ENCODE results near the gene LMF1. TPM values are rescaled to one million over a fixed set of nuclear protein-coding genes. Genes with fewer than 3 reads are reported as not detected.
"Not testable (repeated sequence)": the region's sequence is repeated elsewhere in the genome, so short reads cannot be mapped to it uniquely, and the experiment has no call there.

LMF1 gene
- polyA plus RNA-seq, 3 donors: 17.9 to 26.7 (median 22.0) TPM

DNA sequence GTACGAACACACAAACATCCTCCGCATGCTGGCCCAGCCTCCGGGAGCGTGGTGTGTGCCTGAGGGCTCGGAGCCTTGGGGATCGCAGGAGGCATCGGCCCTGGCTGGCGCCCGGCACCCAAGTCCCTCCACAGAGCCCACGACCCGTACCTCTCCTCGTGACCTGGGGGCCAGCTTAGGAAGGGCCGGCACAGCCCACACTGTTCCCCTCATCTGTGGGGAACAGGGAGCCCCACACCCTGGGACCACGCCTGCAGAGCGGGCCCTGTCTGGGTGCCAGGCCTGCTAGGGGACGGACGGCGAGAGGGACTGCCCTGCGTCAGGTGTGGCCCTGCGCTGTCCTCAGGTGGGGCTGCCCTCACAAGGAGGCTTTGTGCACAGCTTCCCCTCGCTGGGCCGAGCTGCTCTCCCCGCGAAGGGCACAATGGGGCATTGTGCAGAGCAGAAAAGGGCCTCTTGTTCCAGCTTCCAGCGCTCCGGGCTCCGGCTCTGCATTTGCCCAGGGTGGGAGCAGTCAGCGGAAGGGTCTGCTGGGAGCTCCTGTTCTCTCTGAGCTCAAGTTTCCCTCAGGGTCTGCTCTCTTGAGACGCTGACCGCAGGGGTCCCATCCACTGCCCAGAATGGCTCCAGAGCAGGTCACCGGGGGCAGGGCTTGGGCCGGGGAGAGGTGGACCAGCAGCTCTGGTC lies 1.7 kb upstream of the LMF1 start:
- no peak for DNase-seq

DNA sequence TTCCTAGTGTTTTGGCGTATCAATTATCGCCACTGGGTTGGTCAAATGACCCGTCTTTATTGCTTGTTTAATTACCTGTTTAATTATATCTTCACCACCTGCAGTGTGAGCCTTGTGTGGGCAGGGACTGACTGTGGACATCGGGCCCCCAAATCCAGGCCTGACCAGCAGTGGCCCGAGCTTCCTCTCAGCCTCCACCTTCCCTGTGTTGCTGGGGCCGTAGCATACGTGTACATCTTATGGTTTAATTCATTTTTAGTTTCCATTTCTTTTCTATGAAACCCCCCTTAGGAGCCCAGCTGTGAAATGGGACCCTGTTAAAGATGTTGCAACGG lies 1.2 kb upstream of the LMF1 start:
- DNase-seq: no peak

DNA sequence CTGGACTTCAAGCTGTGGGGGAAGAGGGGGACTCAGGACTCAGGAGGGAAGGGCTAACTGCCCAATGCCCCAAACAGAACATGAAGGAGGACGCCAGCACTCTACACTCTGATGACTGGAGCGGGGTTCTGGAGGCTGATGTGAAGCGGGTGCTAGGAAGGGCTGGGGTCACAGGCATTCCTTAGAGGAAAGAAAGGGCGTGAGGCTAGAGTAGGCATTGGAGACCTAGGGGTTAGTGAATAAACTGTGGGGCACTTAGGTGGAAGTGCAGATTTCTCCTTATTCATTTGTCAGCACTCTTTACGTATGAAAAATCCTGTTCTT lies 760 bp upstream of the LMF1 start:
- DNase-seq: no peak

DNA sequence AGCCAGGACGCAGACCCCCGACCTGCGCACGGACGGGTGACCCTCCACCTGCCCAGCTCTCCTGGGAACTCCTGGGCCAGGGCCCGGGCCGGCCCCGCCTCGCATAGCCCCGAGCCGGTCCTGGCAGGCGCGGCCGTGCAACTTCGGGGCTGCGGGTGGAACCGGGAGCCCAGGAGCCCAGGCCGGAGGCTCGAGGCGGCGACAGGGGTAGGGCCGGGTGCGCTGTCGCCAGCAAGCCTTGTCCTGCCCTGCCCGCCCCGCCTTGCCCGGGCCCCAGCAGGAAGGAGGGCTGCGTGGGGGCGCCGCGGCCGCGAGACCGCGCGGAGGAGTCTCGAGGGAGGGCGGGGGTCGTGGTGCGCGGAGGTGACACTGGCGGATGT lies 408 bp downstream of the LMF1 start:
- no peak for DNase-seq

DNA sequence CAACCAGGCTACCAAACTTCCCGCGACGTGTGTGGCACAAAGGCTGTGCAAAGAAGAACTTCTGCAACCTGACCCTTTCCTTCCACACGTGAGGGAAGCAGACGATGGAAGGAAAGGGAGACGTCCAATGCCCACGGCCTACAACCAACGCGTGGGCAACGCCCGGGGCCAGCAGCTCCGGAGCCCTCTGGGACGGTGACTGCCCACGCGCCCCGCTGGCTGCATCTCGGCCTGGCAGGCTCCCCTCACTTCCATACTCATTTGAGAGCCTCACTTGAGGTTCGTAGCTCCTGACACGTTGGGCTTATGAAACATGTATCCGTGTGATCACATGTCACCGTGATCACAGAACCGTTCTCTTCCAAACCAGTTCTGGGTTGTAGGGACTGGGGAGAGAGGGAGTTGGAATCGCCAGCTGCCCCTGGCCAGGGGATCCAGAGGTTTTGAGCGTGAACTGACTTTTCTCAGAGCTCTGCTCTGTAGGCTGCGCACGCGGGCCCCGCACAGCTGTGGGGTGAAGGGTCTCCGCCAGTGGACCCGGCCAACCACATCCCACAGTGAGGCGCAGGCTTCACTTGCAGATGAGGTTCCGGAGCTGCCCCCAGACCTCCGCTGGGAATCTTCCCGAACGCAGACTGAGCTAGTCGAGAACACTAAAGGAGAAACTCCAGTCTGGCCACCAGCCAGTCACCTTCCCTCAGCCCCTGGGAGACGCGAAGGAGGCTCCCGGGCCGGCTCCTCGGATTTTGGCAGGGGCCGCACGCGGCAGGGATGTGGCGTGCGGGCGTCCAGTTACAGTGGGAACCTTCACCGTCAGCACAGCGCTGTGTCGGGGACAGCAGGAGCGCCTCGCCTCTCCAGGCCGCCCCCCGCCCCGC lies 1.0 kb downstream of the LMF1 start:
- no peak for DNase-seq

DNA sequence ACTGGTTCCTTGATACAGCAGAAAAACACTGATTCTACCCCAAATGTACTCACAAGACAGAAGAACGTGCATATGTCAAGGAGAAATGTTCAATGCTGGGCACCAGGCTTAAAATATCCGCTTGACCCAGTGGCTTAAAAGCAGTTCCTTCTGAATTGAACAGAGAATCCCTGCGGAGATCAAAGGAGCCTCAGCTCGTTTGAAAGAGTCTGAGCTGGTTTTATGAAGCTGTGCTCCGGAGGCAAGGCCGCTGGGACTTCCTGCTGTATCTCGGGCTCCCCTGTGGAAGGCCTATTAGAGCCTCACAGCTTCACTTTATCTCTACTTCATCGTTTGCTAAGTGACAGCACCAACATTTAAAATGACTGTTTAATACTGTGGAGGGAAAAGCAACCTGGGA lies 2.2 kb downstream of the LMF1 start:
- DNase-seq: no peak

DNA sequence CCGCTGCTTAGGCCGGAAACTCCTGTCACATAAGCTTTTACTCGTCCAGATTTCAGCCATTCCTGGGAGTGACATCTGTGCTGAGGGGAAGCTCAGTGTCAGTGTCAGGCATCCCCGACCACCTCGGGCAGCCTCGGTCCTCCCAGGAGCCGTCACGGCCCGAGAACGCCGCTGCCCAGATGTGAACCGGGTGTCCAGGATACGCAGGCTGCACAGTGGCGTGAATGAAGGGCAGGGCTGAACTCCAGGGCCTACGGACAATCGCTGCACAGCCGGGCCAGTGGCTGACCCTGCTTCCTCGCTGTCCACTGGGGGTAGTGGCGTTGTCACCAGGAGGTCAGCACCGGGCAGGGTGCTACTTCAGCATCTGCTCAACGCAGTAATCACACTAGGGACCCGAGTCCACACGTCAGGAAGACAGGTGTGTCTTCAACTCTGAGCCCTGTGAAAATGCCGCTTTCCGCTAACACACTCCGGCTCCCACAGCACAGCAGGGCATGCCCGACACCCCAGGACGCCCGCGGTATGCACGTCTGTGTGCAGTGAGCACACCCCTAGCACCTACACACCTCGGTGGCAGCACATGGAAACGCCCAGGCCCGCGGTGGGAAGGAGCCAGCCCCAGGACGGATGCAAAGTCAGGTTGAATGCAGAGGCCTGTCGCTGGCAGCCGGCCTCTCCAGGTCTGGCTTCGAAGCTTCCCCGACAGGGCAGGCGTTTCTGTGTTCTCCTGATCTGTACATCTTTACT lies 3.1 kb downstream of the LMF1 start:
- DNase-seq: no peak

DNA sequence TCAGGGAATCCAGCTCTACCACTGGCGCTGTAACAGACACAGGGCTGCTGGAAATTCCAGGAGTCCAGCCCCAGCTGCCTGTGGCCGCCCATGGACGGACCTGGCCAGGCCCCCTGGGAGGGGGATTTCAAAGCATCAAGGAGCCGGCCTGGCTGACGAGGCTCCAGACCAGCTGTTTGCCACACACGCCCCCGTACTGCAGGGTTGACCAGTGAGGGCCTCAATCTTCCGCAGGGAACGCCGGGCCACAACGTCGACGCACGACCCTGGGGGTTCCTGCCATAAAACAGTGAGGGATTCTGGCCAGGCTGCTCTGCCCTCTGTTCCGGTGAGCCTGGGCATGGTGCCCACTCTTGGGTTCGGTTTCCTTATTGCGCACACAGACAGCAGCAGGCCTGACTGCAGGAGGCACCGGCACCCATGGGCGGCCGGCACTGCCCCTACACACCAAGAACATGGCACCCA lies 3.7 kb downstream of the LMF1 start:
- no peak for DNase-seq

DNA sequence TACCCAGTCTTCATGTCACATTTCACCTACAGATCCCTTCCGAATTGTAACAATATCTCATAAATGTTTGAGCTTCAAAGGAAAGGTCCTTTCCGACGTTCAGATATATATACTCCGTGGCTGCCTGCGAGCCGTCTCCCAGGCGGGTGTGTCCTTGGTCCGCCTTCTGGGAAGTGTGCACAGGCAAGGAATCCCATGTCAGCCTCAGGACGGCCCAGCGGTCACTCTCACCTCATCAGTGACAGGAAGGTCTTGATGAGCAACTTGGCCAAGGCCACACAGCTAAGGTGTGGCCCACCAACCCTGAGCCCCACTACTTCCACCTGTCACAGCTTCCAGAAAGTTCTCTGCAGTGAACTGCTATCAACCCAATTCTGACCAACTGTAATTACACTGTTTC lies 4.3 kb downstream of the LMF1 start:
- no peak for DNase-seq

DNA sequence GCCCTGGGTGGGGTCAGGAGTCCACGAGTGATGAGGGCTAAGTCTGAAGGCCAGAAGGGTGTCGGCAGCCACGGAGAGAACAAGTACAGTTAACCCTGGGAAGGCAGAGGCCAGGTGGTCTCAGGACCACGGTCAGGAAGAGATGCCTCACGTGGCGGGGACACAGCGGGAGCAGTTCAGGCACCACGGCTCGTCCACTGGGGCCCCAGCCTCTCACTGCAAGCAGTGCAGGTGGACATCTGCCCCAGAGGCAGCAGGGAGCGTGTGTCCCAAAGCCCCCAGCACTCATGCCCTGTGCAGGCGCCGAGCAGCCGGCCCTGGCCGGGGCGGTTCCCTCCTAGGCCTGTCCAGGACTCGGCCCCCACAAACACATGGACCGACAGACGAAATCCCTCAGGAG lies 4.7 kb downstream of the LMF1 start:
- no peak for DNase-seq

DNA sequence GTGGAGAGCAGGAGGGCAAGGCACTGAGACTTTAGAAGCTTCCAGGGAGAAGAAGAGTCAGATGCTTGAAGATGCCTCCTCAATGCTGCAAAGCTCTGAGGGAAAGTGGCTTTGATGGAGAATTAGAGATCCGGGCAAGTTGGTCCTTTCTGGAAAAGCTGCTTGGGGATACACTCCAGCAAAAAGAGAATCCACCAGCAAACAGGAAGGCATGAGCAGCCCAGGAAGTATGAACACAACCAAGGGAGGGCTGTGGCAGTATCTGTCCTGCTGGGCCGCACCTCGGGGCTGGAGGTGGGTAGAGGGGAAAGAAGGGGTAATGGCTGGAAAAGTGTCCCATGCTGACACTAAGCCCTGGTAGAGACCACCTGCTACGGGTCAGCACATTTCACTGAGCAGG lies 5.3 kb downstream of the LMF1 start:
- DNase-seq: no peak

DNA sequence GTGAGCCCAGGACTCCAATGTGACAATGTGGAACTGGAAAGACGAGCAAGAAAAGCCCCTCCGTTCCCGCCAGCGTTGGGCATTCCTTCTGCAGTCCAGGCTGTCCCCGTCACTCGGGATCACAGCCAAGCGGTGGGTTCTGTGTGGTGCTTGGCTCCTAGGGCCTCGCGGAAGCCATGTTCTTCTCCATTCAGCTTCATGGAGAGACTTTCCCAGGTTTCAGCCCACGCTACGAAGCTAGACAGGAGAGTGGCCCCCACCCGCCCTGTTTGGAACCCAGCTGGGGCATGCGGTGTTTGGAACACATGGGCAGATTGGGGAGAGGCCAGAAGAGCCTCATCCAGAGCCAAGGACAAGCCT lies 5.8 kb downstream of the LMF1 start:
- no peak for DNase-seq

DNA sequence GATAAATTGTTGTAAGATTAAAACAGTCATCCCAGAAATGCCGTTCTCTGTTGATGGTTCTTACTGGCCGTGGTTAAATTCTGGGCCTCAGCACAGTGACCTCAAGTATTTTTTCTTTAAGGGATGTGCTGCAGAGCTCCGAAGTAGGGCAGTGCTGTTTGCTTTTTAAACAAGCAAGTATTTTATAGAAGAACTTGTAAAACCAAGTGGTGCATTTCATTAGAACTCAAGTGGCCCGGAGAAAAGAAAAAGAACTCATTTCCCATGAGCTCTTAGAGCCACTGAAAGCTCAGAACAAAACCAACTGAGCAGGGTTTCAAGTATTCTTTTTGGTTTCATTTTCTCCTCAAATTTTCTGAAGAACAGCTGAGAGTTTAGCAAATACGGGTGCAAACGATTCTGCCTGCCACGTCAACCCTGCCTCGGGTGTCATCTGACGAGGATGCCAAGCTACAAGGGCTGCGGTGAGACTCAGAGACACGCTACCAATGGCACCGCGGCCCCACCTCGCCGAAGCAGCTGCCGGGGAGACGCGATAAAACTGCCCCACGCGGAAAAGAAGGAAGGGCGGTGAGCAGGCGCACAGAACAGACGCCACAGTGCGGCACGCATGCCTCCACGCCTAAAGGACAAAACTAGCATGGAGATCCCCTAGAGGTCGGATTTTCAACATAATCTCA lies 6.3 kb downstream of the LMF1 start:
- no peak for DNase-seq

DNA sequence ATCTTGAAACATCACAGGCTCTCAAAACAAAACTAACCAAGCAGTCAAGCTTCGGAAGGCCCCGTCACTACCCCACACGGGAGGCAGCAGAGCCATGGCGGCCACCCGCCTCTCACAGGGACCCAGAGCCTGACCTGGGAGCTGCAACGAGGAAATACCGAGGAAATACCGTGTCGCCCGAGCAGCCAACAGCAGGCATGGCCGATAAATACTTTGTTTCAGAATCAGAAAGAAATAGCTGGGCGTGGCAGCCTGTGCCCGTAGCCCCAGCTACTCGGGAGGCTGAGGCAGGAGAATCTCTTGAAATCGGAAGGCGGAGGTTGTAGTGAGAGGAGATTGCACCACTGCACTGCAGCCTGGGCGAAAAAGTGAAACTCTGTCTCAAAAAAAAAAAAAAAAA lies 6.9 kb downstream of the LMF1 start:
- DNase-seq: no peak

DNA sequence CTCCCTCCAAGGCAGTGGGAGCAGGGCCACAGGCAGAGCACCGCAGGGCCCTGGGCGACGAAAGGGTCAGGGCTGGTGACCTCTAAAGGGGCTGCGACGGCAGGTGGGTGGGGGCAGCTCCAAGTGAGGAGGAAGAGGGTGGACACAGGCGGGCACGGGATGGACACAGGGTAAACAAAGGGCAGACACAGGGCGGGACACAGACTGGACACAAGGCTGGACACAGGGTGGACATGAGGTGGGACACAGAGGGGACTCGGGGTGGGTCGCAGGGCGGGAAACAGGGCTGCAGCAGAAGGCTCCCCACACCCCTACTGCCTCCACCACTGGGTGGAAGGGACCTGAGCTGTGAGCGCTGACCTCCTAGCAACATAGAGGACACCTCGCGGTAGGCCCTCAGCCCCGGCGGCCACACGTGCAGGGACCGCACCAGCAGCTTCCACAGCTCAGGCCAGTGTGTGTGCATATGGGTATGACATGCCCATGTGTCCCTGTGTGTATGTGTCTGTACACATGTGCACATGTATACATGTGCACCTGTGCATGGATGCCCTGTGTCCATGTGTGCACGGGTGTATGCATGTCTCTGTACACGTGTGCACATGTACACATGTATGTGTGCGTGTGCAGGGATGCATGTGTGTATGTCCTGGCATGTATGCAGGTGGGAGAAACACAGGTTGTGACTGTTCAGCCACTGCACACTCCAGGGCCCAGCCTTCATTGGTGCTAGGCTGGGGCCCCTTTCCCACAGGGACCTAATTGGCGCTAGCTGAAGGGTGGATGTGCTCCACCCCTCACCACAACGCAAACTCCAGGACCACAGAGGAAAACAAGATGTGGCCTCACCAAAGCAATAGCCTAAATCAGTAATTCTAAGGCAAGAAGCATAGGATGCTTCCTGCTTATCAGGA lies 7.6 kb downstream of the LMF1 start:
- DNase-seq: no peak

DNA sequence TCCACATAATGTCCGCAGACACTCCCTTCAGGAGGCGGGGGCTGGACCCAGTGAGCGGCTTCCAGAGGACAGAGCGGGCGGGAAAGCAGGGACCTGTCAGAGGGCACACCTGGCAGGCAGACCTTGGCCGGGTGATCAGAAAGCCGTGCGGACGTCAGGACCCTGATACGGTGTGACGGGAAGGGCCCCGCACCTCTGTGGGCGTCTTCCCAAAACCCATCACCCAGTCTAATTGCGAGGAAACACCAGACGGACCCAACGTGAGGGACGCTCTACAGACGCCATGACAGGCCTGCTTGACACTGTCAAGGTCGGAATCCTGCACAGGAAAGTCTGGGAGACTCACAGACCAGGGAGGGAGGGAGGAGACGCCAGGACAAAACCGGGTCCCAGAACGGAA lies 8.4 kb downstream of the LMF1 start:
- DNase-seq: no peak

DNA sequence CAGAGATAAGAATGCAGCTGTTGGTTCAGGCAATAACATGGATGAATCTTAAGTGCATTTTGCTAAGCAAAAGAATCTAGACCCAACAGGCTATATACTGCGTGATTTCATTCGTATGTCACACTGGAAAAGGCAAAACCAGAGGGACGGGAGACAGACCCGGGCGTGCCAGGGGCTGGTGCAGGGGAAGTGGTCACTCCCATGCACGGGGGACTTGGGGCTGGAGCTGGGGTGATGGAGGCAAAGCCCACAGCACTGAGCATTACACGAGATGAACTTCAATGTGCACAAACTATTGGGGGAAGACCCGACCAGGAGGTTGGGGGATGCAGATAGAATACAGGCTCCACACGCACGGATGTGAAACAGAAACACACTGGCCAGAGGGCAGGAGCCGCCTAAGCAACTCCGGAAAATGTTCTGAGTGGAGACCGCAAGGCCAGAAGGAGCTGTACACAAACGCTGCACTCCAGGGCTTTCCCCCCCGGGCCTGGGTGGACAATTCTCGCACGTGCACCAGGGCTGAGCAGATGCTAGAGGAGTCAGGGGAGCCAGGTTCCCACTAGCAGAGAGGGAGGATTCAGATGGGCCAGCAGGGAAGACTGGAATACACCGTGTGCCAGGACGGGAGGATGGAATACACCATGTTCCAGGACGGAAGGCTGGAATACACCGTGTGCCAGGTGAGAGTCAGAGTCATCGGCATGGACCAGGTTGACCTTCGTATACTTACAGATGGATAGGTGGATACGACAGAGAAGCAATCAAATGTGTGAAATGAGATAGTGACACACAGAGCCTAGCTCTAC lies 11.3 kb downstream of the LMF1 start:
- DNase-seq: no peak

DNA sequence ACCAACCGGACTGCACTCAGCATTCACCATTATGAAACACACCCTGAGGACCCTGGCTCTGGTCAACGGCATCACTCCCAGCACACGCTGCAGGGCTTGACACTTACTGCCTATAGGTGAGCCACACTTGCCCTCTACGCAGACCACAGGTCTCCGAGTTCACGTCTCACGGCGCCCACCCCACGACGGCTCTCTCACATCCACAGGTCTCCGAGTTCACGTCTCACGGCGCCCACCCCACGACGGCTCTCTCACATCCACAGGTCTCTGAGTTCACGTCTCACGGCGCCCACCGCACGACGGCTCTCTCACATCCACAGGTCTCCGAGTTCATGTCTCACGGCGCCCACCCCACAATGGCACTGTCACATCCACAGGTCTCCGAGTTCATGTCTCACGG lies 15.0 kb downstream of the LMF1 start:
- DNase-seq: not testable (repeated sequence)

DNA sequence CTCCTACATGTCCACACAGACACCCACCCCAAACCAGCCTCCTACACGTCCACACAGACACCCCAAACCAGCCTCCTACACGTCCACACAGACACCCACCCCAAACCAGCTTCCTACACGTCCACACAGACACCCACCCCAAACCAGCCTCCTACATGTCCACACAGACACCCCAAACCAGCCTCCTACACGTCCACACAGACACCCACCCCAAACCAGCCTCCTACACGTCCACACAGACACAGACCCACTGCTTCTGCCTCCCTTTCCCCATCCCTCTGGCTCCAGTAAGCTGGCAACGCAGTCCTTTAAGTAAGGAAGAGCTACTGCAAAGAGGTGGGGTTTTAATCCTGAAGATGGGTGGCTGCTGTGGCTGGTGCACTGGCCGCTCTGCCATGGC lies 17.0 kb downstream of the LMF1 start:
- DNase-seq: not testable (repeated sequence)

DNA sequence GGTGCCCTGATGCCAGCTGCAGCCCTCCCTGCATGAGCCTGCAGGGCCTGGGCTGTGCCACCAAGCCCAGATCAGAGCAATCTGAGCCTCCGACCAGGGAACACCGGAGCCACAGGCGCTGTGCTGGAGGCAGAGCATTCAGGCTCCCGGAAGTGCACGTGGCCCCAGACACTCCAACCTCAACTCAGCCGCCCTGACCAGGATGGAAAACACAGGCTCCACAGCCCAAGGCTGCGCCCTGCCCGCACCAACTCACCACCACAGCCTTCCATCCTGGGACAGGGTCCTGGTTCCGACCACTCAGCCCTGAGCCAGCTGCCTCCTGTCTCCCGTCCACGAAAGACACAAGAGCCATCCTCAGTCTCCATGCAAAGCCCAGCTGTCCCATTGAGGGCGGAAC lies 18.5 kb downstream of the LMF1 start:
- no peak for DNase-seq

Measured in renal pelvis (tissue), 4 donors.